ENCODE measurements around the gene CDK14.

The CDK14 gene

DNA sequence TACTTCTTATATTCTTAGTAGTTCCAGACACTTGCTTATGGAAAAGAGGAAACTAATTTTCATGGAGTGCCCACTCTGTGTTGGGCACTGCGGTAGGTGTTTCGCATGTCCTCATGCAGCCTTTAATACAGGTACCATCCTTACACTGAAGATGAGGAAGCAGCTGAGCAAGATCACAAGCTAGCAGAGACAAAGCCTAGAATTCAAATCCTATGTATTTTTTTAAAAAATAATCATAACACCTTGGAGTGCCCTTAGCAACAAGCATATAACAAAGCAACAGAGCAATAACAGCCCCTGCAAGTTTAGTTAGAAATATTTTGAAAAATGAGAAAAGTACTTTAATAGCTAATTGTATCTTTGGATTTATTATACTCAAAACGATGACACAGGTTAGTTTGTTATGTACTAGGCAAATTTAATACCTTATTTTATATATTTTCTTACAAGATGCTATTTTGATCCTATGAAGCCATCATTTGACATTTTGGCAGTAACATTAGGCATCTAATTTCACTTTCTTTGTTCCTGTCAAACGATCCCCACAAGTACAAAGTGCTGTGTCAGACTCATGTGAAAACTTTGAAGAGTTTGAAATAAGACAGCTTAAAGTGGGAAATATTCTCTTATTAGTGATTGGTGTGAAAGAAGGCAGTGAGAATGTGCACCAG, 245.8 kb downstream of the CDK14 start:
- no peak for DNase-seq (ENCODE audit: low read depth)

DNA sequence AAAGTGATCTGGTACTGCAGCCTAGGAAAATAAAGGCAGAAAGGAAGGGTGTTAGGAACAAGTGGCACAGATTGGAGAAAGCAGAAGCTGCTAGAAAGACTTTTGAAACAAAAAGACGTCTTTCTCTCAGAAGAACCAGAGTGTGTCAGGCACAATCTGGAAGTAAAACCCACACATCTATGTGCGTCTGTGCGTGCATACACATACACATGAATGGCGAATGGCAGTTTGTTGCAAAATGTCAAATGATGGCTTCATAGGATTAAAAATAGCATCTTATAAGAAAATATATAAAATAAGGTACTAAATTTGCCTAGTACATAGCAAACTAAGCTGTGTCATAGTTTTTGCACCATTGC, 246.3 kb downstream of the CDK14 start:
- DNase-seq (ENCODE audit: low read depth): no peak

DNA sequence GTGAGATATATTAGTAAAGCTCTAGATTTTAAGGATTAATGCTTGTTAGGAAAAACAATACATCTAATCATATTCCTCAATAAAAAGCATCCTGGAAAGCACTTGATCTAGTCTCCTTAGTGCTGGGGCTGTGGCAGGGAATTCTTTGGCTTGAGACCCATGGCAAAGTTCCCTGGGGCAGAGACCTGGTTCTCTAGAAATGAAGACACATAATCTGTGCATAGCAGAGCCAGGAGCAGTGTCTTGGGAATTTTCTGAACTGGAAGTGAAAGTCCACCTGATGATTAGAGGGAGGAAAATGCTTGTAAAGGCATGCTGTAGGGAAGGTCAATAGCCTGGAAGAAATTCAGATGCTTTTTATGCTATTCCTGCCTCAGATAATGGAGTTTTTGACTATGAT, 247.4 kb downstream of the CDK14 start:
- no peak for DNase-seq (ENCODE audit: low read depth)

DNA sequence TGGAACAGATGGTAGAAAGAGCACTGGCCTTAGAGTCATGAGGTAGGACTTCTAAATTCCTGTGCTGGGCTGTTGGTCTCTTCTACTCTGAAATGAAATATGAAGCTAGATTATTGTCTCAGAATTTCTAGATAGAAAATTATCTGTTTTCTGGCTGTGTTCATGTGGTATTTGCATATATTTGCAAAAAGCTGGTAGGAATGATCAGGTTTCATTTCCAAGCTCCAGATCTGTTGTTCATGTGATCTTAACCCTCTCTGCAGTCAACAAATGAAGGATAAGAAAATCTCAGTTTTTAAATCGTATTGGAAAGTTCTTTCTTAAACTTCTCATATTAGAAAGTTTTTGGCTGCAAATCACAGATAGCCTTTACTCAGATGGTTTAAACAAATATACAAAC, 248.3 kb downstream of the CDK14 start:
- no peak for DNase-seq (ENCODE audit: low read depth)

DNA sequence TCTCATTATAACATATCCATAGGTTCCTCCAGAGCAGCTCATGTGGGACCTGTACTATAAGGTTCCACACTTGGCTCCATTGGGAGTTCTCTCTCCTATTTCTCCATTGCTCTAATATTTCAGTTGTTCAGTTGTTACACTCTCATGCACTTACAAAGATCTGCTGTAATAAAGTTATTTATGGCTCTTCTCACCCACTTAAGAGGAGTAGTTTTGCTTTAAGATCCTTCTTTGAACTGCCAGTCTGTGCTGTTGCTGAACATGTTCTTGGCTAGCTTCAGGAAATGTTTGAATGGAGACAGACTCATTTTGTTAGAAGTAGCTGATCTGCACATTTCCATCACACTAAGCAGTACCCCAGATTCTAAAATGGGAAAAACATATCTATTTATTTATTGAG, 250.1 kb downstream of the CDK14 start:
- no peak for DNase-seq (ENCODE audit: low read depth)

DNA sequence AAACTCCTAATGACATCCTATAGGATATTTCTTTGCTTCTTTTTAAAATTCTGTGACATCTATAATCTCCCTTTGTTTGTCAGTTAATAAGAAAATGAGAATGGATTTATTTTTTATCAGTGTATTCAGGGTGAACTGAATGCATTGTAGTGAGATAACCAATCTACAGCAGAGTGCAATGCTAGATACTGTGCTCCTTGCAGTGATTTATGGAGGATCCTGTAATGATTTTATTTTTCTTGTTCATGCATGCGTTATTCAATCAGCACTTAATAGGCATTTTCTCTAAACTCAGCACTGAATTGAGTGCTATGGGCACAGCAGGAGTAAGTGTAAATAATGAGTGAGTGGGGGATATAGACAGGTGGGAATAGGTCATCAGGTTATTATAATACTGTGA, 253.9 kb downstream of the CDK14 start:
- no peak for DNase-seq (ENCODE audit: low read depth)

DNA sequence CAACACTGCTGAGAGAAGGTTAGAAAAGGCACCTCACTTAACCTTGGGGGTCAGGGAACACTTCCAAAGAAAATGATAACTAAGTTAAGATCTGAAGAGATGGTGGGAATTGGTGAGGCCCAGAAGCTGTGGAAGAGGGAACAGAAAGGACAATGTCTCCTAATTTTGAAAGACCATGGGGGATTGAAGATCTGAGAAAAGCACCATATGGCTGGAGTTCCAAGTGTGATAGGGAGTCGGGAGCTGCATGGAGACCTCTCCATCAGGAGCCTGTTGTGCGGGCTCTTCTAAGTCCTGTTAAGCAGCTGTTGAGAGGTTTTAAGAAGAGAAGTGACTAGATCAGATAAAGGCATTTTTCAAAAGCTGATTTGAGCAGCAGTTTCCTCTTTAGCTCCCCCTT, 254.3 kb downstream of the CDK14 start:
- DNase-seq (ENCODE audit: low read depth): no peak

DNA sequence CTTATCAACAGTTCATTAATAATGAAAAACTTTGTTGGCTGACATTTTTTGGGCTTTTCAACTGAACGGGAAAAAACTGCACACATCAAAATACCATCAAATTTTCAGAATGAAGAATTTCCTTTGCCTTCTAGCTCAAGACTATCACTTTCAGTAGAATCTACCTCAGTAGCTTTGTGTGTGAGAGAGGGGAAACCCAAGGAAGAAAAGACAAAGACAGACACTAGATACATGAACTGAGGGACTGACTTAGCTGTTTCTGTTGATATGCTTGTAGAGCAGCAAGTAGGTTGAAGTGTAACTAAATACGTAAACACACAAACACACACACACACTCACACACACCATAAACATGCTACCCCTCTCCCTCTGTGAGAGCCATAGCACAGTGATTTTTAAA, 257.1 kb downstream of the CDK14 start:
- no peak for DNase-seq (ENCODE audit: low read depth)

DNA sequence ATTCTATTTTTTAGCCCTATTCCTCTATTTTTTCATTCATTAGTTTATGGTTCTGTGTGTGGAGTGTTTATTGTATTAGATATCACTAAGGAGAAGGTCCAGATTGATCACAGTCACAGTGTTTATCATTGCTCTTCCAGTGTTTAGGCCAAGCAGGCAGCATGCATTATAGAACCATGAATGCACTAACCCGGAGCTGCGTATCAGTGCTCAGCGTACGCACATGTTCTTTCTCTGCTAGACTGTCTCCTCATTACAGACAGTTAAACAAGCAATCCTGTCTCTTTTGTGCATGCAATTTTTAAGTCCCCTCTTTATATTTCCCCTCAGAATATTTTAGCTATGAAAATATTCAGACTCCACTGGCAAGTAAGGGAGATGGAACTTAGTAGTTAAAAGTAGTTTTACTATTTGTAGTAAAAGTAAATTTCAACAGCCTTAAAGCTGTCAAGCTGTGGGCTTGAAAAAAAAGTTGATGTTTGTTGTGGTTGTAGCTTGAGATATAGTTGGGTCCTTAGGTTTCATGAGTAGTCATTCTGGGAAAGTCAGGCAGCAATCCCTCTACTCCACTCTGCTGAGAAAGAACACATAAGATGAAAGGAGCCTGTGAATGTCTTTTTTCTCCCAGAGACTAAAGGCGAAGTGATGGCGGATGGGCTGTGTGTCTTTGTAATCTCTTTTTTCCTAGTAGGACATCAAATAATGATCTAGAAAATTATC, 260.4 kb downstream of the CDK14 start:
- DNase-seq (ENCODE audit: low read depth): no peak

DNA sequence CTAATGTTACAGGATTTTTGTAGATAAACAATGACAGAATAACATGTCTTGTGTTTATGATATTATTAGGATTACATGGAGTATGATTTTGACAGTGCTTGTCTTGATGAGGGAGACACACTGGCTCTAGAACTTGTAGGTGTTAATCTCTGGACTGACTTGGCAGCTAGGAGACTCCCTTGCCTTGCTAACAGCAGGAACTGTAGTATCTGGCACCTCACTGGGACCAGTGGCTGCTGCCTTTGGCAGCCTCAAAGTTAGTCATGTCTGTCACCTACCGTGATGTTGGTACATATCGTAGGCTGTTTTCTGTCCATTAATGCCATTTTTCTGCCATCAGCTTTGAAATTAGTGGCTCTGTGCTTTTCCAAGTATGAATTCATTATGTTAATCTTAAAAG, 261.5 kb downstream of the CDK14 start:
- no peak for DNase-seq (ENCODE audit: low read depth)

DNA sequence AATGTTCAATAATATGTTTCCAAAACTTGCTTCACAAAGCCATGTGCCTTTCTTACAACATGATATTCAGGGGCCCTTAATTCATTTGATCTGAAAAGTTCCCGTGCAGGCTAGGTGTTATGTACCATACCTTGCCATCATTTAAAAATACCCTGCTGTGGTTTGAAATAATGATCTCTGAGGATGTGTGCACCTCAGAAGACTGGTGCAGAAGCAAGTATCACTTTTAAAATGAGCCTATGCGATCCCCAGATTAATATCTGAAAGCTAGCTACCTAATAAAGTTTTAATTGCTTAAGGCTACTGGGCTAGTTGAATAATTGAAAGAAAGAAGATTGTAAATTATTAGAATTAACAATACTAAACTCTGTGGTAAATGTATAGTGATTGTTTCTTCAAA, 262.4 kb downstream of the CDK14 start:
- DNase-seq (ENCODE audit: low read depth): no peak

DNA sequence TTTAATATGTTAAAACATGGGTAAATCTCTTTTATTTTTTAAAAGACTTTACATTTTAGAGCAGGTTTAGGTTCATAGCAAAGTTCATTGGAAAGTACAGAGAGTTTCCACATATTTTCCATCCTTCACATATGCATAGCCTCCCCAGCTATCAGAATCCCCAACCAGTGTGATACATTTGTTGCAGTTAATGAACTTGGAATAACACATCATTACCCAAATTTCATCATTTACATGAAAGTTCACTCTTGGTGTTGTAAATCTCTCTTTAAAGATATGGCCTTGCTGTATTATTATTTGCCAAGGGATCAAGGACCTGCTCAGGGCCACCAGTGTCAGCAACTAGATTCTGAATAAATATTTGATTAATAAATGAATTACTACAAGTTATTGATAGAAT, 263.4 kb downstream of the CDK14 start:
- DNase-seq (ENCODE audit: low read depth): no peak

DNA sequence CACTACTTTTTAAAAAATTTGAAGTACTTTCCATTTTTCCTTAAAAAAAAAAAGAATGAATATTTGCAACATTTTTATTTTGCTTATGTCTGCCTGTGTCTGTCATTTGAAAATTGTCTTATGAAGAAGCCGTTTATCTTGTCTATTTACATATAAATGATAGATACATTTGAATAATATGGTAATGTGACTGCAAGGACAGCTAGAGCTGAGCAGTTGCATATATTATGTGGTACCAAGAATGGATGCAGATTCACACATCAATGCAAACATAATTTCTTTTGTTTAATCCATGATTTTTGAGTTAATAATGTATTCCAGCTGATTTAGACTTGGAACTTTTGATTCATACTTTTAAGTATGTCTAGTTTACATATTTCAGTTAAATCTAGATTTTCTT, 268.0 kb downstream of the CDK14 start:
- DNase-seq (ENCODE audit: low read depth): no peak

DNA sequence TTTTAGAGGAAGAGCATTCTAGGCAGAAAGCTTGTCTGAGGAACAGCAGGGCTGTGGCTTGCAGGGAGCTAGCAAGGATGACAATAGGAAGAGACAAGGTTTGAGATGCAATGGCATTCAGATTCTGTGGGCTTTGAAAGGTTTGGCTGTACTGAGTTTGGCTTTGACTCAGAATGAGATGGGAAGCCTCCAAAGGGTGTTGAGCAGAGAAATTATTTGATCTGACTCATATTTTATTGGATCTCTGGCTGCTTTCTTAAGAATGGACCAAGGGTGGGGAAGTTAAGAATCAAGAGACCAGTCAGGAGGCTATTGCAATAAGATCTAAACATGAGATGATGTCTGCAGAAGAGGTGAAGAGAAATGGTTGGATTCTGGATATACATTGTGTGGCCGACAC, 273.2 kb downstream of the CDK14 start:
- no peak for DNase-seq (ENCODE audit: low read depth)

DNA sequence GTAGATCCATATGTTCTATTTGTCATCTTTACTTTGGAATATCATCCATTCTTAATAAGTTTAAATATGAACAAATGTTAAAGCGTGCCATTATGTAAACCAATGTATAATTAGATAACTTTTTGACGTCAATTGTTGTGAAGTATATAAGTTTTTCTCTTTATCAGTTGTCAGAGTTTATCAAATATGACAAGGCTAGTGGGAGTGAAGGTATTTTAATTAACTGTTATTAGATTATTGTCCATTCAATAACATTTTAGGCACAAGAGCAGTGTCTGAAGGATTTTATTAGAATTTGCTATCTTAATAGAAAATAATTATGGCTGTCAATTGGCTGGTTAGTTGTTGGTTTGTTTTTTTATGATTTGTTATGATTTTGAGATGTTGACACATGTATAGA, 280.6 kb downstream of the CDK14 start:
- DNase-seq (ENCODE audit: low read depth): no peak

DNA sequence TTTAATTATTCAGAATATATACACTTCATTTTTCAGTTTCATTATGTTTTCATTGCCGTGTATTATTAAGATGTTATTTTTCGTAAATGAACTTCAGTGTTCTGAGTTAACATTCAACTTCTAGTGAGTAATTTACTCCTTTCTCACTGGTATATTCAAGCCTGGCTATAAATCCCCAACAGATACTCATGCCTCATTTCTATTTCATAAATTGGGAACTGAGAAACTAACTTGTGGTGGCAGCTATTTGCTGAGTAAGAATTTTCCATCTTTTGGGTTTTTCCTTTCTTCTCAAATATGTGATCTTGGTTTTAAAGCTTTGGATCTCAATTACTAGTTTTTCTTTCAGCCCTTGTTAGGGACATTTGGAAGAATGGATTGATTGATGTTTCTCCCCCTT, 281.1 kb downstream of the CDK14 start:
- DNase-seq (ENCODE audit: low read depth): no peak

DNA sequence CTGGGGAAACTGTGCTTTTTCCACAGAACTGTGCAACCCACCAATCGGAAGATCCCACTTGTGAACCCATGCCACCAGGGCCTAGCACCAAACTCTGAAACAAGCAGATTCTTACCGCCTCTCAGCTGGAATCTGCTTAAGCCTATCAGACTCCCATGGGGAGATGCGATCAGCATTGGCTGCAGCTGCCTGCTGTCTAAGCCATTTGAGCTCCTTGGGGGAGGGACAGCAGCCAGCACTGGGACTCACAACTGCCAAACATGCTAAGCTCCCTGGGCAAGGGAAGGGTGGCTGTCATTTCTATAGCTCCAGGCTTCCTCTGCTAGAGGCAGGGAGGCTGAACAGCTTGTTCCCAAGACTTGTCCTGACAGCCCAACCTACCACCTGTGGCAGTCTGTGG, 283.8 kb downstream of the CDK14 start:
- no peak for DNase-seq (ENCODE audit: low read depth)

DNA sequence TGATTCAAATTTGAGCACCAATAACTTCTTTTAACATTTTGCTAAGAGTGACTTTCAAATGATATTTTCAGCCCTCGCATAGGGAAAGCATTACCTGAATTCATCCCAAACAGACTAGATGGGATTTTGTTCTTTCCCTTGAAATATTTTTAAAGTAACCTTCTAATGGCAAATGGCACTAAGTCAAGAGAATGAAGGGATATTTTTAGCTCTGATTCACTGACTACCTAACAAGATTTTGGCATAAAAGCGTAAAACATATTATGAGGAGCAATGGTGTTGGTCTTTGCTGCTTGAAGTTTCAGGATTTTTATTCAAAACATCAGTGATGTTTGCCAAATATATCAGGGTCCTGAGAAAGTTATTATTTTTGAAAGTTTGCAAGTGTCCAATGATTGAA, 290.3 kb downstream of the CDK14 start:
- no peak for DNase-seq (ENCODE audit: low read depth)

DNA sequence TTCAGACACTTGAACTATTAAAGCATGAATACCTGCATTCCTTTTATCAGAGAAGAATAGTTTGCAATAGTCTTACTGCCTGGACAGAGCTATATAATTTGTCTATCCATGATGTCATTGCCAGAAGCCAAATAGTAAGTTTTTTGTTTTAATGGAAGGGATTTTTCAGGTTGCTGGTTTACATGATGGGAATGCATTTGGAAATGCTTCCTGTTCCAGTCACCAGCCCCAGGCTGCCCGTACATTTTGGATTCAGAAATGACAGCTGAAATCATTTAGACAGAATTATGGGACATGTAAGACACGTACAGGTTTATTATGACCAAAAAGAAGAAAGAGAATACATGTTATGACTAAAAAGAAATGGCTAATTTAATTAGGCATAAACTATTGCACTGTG, 293.1 kb downstream of the CDK14 start:
- DNase-seq (ENCODE audit: low read depth): no peak

DNA sequence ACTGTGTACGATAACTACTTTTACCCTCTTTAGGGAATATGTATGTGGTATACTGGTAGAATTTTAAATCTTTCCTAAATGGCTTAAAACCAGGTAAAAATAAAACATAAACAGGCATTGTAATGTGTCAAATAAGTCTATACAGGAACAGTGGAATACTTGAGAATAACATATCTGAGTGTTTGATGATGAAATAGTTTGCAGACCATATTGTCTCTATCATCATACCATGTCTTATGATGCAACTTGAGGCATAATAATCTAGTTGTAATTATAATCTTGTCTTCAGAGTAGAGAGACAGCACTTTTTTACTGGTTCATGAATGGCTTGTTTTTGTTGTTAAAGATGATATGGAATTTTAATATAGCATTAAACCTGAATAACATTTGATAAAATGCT, 293.5 kb downstream of the CDK14 start:
- DNase-seq (ENCODE audit: low read depth): no peak

DNA sequence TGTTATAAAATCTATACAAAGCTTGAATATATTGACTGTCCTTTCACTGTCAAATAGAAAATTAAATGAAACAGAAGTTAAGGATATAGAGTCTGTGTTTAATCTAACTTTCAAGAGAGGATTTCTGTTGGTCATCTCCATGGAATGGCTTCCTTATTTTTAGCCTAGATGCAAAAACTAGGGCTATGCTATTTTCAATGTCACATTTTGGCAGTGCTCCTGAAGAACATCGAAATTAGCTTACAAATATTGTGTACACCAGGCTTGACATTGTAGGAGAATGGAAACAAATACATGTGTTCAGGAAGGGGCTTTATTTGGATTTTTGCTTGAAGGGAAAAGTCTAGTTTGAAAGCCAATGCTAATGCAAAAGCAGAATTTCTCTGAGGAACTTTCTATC, 295.4 kb downstream of the CDK14 start:
- no peak for DNase-seq (ENCODE audit: low read depth)

DNA sequence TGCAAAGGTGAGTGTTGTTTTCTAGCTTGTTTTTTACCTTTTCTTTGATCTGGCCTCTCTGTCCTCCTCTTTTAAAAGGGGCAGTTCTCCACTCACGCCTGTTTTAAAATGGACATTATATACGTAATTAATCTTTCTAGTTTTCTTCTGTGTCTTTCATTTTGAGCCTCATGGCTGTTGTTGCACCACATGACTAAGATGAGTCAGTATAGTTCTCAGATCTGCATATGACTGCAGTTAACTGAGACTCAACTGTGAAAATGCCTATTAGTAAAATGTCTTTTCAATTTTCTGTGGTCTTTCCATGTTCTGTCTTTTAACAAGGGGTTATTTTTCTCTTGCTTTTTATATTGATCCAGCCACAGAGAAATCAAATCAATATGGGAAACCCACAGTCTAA, 296.1 kb downstream of the CDK14 start:
- DNase-seq (ENCODE audit: low read depth): peak; percentile 52

DNA sequence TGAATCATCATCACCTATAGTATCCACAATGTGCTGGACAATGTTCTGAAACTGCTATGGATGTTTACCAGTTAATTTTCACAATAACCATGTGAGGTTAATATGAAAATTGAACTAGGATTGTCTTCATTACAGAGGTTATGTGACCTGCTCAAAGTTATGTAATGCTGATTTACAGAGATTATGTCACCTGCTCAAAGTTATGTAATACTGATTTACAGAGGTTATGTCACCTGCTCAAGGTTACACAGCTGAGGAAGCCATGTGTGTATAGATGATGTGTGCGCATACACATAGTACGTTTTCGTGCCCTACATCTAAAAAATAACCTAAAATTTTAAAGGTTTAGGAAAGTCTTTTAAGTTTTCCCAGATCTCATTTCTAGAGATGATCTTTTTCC, 298.0 kb downstream of the CDK14 start:
- DNase-seq (ENCODE audit: low read depth): no peak

DNA sequence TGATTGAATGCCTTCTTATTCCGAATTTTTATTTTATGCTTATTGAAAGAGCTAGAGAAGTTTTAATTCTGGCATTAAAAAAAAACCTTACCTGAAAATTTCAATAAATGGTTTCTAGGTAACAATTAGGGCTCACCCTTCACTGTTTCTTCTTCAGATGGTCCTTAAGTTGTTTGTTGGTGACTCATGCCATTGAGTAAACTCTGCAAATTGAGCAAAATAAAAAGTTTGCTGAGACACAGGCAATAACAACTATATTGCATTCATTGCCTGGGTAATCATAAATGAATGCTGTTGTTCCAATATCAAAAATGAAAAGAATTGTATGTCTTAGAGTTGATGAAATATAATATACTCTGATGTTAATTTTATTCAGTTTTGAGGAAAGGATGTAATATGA, 300.3 kb downstream of the CDK14 start:
- DNase-seq (ENCODE audit: low read depth): no peak

Data from iris pigment epithelial cell (primary cell).